CD4-positive, alpha-beta T cell treated with Interleukin-10 for 1 hour (primary cell): ENCODE results near the gene ABHD16A.

Experiments
- DNase-seq: peaks from one replicate; pipeline ENCODE4 v3.0.0-alpha.2; 2020

ABHD16A gene

DNA sequence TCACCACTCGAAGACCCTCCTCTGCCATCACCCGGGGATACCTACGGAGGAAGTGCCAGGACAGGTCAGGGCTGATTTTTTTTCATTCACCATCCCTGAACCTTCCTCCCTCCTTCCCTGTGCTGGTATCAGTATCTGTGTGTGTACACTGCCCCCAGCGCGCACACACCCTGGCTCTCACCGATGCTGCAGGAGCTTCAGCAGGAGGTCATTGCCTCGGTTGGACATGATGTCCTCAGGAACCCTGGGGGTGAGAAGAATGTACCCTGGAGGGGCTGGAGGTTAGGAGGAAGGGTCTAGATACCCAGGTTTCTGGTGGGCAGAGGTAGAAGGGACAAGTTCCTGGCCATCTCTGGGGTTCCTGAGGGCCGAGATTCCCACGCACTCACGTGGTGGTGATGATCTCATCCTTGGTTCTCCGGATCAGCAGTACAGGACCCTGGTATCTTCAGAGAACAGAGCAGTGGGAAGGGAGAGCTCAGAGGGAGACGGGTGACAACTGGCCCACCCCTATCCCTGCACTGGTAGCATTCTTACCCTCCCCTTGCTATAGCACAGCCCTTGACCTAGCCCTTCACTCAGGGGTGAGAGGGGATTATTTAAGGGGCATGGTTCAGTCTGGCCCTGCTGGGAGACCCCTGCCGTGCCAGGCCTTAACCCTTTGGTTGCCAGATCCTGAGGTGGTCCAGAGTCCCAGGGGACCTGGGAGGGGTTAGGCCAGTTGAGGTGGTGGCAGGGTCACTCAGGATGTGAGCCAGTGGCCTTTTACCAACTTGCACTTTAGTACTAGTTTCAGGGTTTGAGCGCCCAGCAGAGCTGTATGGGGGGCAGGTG, 15.0 kb downstream of the ABHD16A start:
- DNase-seq, result no peak

GRCh38 chr6:31687321-31687720, 15.8 kb downstream of the ABHD16A start:
- no peak for DNase-seq

DNA sequence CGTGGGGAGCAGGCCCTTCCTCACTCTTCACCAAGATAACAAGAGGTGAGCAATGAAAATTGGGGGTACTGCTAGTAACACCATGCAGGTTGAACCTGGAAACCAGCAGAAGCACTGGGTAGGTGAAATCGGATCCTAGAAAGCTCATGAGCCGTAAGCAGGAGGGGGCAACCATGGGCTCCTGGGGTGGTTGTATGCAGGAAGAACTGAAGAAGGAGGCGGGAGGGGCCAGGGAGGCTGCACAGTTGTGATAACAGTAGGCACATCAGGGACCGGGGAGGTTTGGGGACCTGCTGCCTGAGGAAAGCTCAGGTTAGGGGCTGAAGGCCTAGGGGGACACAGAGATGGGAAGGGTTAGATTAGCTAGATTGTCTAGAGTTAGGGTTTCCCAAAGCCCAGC, 16.6 kb downstream of the ABHD16A start:
- DNase-seq, result no peak

GRCh38 chr6:31683591-31683990, 19.5 kb downstream of the ABHD16A start:
- no peak for DNase-seq

DNA sequence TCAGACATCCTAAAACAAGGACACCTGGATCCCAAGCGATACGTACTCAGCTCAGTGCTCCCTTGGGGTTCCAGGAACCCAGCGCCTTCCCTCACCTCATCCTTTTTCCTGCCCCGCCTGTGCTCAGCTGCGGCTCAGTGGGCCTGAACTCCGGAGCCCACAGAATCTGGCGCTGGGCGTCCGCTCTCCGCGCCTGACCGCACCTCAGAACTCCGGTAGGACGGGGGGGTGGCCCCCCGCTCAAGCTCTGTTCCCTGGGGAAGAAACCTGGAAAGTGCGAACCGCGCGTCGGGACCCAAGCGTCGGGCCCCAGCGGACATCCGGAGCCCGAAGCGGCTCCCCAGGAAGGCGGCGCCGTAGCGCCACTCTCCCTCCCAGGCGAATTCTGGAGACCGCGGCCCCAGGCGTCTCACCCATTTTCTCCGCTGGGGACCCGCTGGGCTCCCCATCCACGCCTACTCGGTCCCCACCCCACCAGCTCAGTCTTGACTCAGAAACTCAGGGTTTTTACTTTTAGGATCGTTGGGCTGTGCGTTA, 21.9 kb downstream of the ABHD16A start:
- peak; percentile 45 for DNase-seq

DNA sequence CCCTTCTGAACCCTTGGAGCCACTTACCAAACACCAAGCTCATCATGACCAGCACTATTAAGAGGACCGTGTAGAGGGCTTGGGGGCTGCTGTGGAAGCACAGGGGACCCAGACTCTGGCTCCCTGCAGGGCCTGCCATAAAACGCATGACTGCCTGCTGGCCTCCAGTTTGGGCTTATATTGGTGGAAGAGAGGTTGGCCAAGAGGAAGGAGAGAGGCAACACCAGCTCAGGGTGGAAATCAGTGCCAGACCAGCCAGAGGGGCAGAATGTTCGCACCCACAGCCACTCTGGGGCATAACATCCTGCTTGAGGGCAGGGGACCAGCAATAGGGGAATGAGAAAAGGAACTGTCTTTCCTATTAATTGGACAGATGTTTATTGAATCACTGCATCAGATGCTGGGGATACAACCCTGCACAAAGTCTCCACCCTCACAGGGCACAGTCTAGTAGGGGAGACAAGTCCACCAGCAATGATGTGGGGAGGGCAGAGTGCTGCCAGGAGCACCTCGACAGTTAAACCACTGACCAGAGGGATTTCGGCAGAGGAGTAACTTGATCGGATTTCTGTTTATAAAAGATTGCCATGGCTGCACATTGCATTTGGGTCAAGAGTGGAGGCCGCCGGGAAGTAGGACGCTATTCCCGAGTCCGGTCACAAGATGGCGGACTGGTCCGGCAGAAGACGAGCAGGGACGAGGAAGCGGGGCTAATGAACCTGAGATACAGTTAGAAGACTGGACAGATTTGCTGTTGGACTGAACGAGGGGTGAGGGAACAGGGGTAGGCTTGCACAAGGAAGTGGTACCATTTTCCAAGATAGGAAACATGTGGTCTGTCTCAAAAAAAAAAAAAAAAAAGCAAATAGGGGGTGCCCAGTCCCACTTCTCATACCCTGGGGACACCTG, 22.6 kb downstream of the ABHD16A start, which contains the start of gene LY6G5C:
TSS of gene LY6G5C (minus strand) at position 842 of the 909 bp plus-strand sequence. CDS start at position 148, 694 bp downstream.
- peak; percentile 81 for DNase-seq

- no peak for DNase-seq
Observed at GRCh38 chr6:31677955-31678354, 25.2 kb downstream of the ABHD16A start.

GRCh38 chr6:31676904-31677303, 26.2 kb downstream of the ABHD16A start:
- no peak for DNase-seq

DNA sequence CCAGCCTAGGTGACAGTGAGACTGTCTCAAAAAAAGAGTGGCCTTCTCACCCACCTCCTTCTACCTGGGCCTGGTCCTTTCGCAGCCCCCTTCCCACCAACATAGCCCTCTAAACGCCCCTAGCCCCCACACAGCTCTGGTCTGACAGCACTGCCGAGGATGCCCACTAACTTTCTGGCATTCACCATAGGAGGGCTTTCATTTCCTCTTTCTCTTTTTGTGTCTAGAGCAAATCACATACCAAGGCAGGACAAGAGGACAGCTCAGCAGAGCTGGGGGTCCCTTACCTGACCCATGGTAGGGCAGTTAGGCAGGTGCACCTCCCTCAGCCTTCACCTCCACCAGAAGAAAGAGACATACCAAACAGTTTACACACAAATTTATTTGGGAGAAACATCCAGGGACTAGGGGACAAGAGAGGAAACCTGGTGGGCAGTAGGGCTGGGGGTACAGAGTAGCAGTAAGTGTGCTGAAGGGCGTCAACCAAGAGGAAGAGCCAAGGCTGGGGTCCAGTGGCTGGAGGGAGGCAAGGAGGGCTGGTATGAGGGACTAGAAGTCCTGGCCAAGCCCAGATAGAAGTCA, 26.7 kb downstream of the ABHD16A start:
- DNase-seq, result no peak

DNA sequence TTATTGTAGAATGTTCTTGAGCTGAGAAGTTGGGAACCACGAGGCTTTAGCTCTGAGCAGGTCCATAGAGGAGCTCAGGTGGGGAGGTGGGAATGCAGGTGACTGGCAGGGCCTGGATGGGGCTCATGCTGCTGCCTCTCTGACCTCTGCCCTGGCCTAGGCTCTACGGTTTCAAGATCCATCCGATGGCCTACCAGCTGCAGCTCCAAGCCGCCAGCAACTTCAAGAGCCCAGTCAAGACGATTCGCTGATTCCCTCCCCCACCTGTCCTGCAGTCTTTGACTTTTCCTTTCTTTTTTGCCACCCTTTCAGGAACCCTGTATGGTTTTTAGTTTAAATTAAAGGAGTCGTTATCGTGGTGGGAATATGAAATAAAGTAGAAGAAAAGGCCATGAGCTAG, 33.4 kb downstream of the ABHD16A start, which contains the start of gene LY6G5B:
TSS of gene LY6G5B (plus strand) at position 301 of the 400 bp plus-strand sequence. CDS start 975 bp downstream, outside the sequence.
- no peak for DNase-seq

DNA sequence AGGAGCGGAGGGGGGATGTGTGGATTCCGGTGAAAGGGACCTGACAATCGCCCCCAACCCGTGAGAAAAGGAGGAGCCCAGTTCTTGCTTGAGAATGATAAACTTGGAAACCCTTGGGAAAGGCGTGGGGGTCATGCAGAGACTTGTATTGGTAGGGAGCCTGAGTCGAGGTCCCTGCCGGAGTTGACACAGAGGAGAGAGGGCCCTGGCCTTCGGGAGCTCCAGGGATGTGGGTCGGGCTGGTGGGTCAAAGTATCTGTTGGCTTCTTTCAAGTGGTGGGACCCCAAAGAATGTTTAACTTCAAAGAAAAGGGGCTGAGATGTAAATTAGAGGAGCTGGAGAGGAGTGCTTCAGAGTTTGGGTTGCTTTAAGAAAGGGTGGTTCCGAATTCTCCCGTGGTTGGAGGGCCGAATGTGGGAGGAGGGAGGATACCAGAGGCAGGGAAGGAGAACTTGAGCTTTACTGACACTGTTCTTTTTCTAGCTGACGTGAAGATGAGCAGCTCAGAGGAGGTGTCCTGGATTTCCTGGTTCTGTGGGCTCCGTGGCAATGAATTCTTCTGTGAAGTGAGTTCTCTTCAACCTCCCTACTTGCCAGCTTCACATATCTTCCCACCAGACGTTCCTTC, 36.7 kb downstream of the ABHD16A start:
- no peak for DNase-seq

- peak; percentile 98 for DNase-seq
Observed at GRCh38 chr6:31665501-31666336, 37.4 kb downstream of the ABHD16A start, which contains the start of gene CSNK2B. CSNK2B (plus strand) TSS chr6:31666080; CDS start chr6:31666832, 752 bp downstream.

- DNase-seq, result peak; percentile 94
Observed at GRCh38 chr6:31664790-31665500, 38.2 kb downstream of the ABHD16A start, which contains the start of gene GPANK1. GPANK1 (minus strand) TSS chr6:31664997; CDS start chr6:31664478, 519 bp downstream.

DNA sequence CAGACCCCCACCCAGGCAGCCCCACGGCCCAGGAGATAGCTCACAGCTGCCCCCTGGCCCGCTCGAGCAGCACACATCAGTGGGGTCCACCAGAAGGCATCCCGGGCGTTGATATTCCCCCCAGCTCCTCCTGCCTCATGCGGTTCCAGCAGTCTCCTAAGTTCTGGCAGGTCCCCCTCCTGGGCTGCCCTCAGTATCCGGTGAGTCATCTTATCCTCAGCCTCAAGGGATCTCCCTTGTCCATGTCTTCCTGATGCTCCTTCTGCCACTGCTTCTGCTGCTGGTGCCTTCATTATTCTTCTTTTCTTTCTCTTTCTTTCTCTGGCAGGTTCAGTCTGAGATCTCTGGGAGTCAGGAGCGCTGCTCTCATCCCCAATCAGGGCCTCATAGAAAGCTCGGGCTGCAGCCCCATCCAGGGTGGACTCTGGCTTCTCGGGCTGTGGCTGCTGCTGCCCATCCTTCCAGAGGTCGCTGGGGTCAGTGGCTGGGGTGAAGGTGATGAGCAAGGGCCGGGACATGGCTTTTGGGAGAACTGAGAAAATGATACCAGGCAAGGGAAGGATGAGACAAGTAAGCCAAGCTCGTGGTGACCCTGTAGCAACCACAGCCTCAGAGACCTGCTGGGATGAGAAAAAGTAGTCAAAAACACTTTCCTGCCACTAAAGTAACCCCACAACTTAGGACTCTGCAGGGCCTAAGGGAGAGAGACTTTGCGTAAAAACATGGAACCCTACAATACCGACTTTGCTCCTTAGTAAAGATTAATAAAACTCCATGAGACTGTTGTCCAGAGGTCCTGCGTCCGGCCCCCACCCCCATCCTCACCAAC, 38.9 kb downstream of the ABHD16A start:
- no peak for DNase-seq

- no peak for DNase-seq
Observed at GRCh38 chr6:31663126-31663960, 39.8 kb downstream of the ABHD16A start.

DNA sequence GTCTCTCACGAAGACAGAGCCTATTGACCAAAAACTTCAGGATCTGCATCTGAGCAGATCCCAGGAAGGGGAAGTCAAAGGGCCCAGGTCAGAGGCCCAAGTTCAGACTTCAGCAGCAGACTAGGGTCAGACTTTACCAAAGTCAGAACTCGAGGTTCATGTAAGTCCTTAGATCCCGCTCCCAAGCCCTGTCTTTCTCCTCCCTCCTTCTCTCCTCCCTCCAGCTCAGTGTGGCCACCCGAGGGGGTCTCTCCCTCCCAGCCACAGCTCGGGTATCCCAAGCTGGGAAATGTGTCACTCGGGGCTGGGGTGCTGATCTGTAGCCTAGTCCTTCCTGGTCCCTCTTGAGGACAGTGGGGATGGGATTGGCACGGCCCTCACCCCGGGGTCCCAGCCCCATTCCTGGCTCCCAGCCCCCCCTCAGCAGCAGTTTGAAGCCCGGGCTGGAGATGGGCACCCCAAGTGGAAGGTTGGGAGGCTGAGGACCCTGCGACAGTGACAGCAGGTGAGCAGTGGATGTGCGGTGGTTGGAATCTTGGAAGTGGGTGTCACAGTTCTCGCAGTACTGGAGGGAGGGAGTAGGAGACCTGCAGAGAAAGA, 40.9 kb downstream of the ABHD16A start:
- no peak for DNase-seq

DNA sequence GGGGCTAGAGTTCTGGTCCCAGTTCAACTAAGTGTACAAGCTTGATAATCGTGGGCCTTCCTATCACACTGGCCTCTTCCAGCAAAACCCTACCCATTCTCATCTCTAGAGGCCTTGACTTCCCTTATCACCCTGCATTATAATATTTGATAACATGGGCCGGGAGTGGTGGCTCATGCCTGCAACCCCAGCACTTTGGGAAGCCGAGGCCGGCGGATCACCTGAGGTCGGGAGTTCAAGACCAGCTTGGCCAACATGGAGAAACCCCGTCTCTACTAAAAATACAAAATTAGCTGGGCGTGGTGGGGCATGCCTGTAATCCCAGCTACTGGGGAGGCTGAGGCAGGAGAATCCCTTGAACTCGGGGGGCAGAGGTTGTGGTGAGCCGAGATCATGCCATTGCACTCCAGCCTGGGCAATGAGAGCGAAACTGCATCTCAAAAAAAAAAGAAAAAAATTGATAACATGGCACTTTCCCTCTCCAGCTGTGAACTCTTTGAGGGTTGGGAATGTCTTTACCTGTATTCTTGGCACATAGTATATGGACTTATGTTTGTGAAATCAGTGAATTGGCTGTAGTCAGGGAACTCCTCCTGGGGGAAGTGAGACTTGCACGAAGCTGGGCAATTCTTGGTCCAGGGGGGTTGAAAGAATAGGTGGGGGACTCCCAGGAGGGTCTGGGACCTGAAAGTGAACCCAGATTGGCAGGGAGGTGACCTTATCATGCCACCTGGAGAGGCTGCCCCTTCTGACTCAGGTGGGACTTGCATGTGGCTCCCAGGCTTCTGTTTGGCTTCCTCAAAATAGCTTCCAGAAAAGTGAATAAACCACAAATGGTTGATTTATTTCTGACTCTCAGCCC, 41.6 kb downstream of the ABHD16A start:
- DNase-seq, result no peak
